OCI-LY1 (cell line): ENCODE measurements around the gene EML2.

Experiments used
- CTCF ChIP-seq: fragments of 200-600 bp; sonication (generic), shearing (Covaris generic); IDR thresholded peaks from 2 replicates; pipeline ENCODE4 v1.5.1; 2017; ENCODE audit warnings: mild to moderate bottlenecking, antibody characterized with exemption, low read length, moderate library complexity, mixed read lengths
- EZH2 ChIP-seq: fragments of 200-600 bp; sonication (generic), shearing (Covaris generic); IDR thresholded peaks from 2 replicates; pipeline ENCODE4 v1.8.0; 2017; ENCODE audit warnings: borderline replicate concordance, mixed run types, mild to moderate bottlenecking, antibody characterized with exemption, low read length, moderate library complexity, mixed read lengths

GRCh38 chr19:45655073-45655472 is 15.9 kb upstream of the EML2 start:
- TF ChIP-seq EZH2 (no peak), CTCF (no peak)
